Epidermal melanocyte (primary cell): Measurements from ENCODE around the gene MBD3L2.
"Not testable (repeated sequence)": the region's sequence is repeated elsewhere in the genome, so short reads cannot be mapped to it uniquely, and the experiment has no call there.

ENCODE experiments used
- DNase-seq: peaks from one replicate; pipeline ENCODE4 v3.0.0; 2011; ENCODE audit warnings: low spot score; ENCODE audit not compliant: insufficient read length

MBD3L2 gene

GRCh38 chr19:7049021-7049420, at the start of gene MBD3L2:
Gene MBD3L2, plus strand, starts transcription at chr19:7049321. Its CDS starts 53 bp downstream, at chr19:7049374.
- not testable (repeated sequence) for DNase-seq

GRCh38 chr19:6999933-7000332, 49.2 kb upstream of the MBD3L2 start:
- DNase-seq = no peak

- DNase-seq = no peak
Measured at GRCh38 chr19:7000333-7000732, 48.8 kb upstream of the MBD3L2 start.

GRCh38 chr19:7000816-7001215, 48.3 kb upstream of the MBD3L2 start:
- DNase-seq = no peak

- no peak for DNase-seq
Measured at GRCh38 chr19:7004313-7004931, 44.7 kb upstream of the MBD3L2 start.

GRCh38 chr19:7006135-7006704, 42.9 kb upstream of the MBD3L2 start:
- no peak for DNase-seq

- no peak for DNase-seq
Measured at GRCh38 chr19:7007859-7008258, 41.3 kb upstream of the MBD3L2 start.

- no peak for DNase-seq
Measured at GRCh38 chr19:7010722-7011593, 38.2 kb upstream of the MBD3L2 start.

- no peak for DNase-seq
Measured at GRCh38 chr19:7013678-7014077, 35.4 kb upstream of the MBD3L2 start.

- DNase-seq = no peak
Measured at GRCh38 chr19:7018828-7019227, 30.3 kb upstream of the MBD3L2 start.

- DNase-seq = not testable (repeated sequence)
Measured at GRCh38 chr19:7021331-7021730, 27.8 kb upstream of the MBD3L2 start, which contains the start of gene MBD3L2B. Gene MBD3L2B, minus strand, starts transcription at chr19:7021431. Its CDS starts 34 bp downstream, at chr19:7021397.

GRCh38 chr19:7028790-7029189, 20.3 kb upstream of the MBD3L2 start:
- DNase-seq = not testable (repeated sequence)

- DNase-seq = not testable (repeated sequence)
Measured at GRCh38 chr19:7030278-7030677, 18.8 kb upstream of the MBD3L2 start, which contains the start of gene MBD3L5. Gene MBD3L5, plus strand, starts transcription at chr19:7030578. Its CDS starts 34 bp downstream, at chr19:7030612.

- not testable (repeated sequence) for DNase-seq
Measured at GRCh38 chr19:7040079-7040478, 9.0 kb upstream of the MBD3L2 start, which contains the start of gene MBD3L4. Gene MBD3L4, minus strand, starts transcription at chr19:7040179. Its CDS starts 35 bp downstream, at chr19:7040144.

- DNase-seq = not testable (repeated sequence)
Measured at GRCh38 chr19:7041563-7041962, 7.6 kb upstream of the MBD3L2 start.

GRCh38 chr19:7051421-7051820, 2.3 kb downstream of the MBD3L2 start:
- not testable (repeated sequence) for DNase-seq

- DNase-seq = not testable (repeated sequence)
Measured at GRCh38 chr19:7052896-7053295, 3.8 kb downstream of the MBD3L2 start.

- DNase-seq = not testable (repeated sequence)
Measured at GRCh38 chr19:7054635-7055368, 5.7 kb downstream of the MBD3L2 start.

GRCh38 chr19:7055679-7056078, 6.6 kb downstream of the MBD3L2 start:
- not testable (repeated sequence) for DNase-seq

GRCh38 chr19:7056371-7056770, 7.2 kb downstream of the MBD3L2 start:
- not testable (repeated sequence) for DNase-seq

GRCh38 chr19:7058576-7058975, 9.5 kb downstream of the MBD3L2 start, which contains the start of gene MBD3L3:
Gene MBD3L3, minus strand, starts transcription at chr19:7058676. Its CDS starts 71 bp downstream, at chr19:7058605.
- DNase-seq = not testable (repeated sequence)
